GM12878 (cell line): Measurements from ENCODE around the gene VGLL4. TPM values are rescaled to one million over a fixed set of nuclear protein-coding genes. Genes with fewer than 3 reads are reported as not detected.

Experiments used
- ATAC-seq: fragments of 200-7000 bp; cut with Tn5 transposase; 3 replicates; pipeline ENCODE4 v1.9.1; 2020; ENCODE audit warnings: mild to moderate bottlenecking, moderate library complexity
- BruUV-seq: library from RNA; stranded (reverse); fragments of 400-500 nt; replicated peaks from 2 replicates; lab custom pipeline; 2021; lab: Mats Ljungman, UMichigan
- CTCF ChIA-PET: fragments of 300-600 bp; sonication (Branson Sonifier 250); formaldehyde crosslinking; extraction: SDS; loops from one replicate; lab custom pipeline; 2021; ENCODE audit warnings: inconsistent platforms; lab: Yijun Ruan, JAX
- POLR2A ChIA-PET: fragments of 350-600 bp; formaldehyde crosslinking; extraction: SDS; loops from one replicate; lab custom pipeline; 2021; ENCODE audit warnings: inconsistent platforms; lab: Charles Lee
- RAD21 ChIA-PET: fragments of 300-600 bp; sonication (Branson Sonifier 250); formaldehyde crosslinking; loops from one replicate; lab custom pipeline; 2023; ENCODE audit warnings: antibody characterized with exemption; ENCODE audit not compliant: unreplicated experiment; lab: Charles Lee
- SMC1A ChIA-PET: fragments of 300-600 bp; sonication (Branson Sonifier 250); formaldehyde crosslinking; loops from one replicate; lab custom pipeline; 2023; ENCODE audit not compliant: unreplicated experiment, uncharacterized antibody; lab: Charles Lee
- DNase-seq: peaks from one replicate; pipeline ENCODE4 v3.0.0-alpha.2; 2011; ENCODE audit warnings: low read depth, low spot score
- FAIRE-seq: peaks from 3 replicates; lab custom pipeline; 2011; peaks lifted over from hg19 to GRCh38; lab: Jason Lieb, UNC
- H2AFZ ChIP-seq: 2 replicates; pipeline ENCODE4 v1.6.0; 2011; ENCODE audit warnings: low read depth, low read length, control low read depth; ENCODE audit not compliant: control insufficient read depth
- H3K27ac ChIP-seq: 2 replicates; pipeline ENCODE4 v1.5.1; 2011; ENCODE audit warnings: control low read depth; ENCODE audit not compliant: control insufficient read depth, insufficient read depth
- H3K27me3 ChIP-seq, 2 experiments: replicated peaks in 1 of 2; 2 replicates each; pipeline versions ENCODE4 v1.6.0 to v1.6.1; 2011; ENCODE audit warnings: low read length in 1 of 2; ENCODE audit not compliant: control insufficient read depth in 2 of 2, insufficient read depth in 2 of 2
- H3K36me3 ChIP-seq, 2 experiments: 2 replicates each; pipeline ENCODE4 v1.5.1; 2011; ENCODE audit warnings: low read length in 1 of 2; ENCODE audit not compliant: control insufficient read depth in 2 of 2, insufficient read depth in 2 of 2
- H3K4me1 ChIP-seq: 2 replicates; pipeline ENCODE4 v1.6.1; 2011; ENCODE audit warnings: mild to moderate bottlenecking, low read length, moderate library complexity, mixed read lengths; ENCODE audit not compliant: control insufficient read depth, insufficient read depth
- H3K4me2 ChIP-seq: 2 replicates; pipeline ENCODE4 v1.6.0; 2011; ENCODE audit warnings: control low read depth; ENCODE audit not compliant: control insufficient read depth, insufficient read depth
- H3K4me3 ChIP-seq: fragments of 200-600 bp; sonication (generic); 2 replicates; pipeline ENCODE4 v1.5.1; 2016
- H3K79me2 ChIP-seq: 2 replicates; pipeline ENCODE4 v1.6.0; 2011; ENCODE audit warnings: low read length; ENCODE audit not compliant: control insufficient read depth, insufficient read depth
- H3K9ac ChIP-seq: 2 replicates; pipeline ENCODE4 v1.8.0; 2011; ENCODE audit warnings: low read length, control low read depth, mixed read lengths; ENCODE audit not compliant: control insufficient read depth, insufficient read depth
- H3K9me3 ChIP-seq: replicated peaks from 3 replicates; pipeline ENCODE4 v1.5.1; 2011; ENCODE audit warnings: mild to moderate bottlenecking, low read length; ENCODE audit not compliant: control insufficient read depth, insufficient read depth
- H4K20me1 ChIP-seq: 2 replicates; pipeline ENCODE4 v1.6.0; 2011; ENCODE audit not compliant: control insufficient read depth, insufficient read depth
- HCFC1 ChIP-seq: fragments of 150-350 bp; IDR thresholded peaks from 2 replicates; pipeline ENCODE4 v1.6.1; 2014; ENCODE audit warnings: low read length
- MEF2B ChIP-seq: fragments of 450-650 bp; IDR thresholded peaks from 2 replicates; pipeline ENCODE4 v1.6.1; 2018; ENCODE audit warnings: mild to moderate bottlenecking, moderate library complexity; ENCODE audit not compliant: partially characterized antibody, poor library complexity, severe bottlenecking
- MXI1 ChIP-seq: fragments of 150-350 bp; IDR thresholded peaks from 2 replicates; pipeline ENCODE4 v1.6.1; 2011; ENCODE audit warnings: low read depth, mild to moderate bottlenecking, inconsistent platforms, low read length, improper control_type of control experiment
- NBN ChIP-seq: fragments of 450-650 bp; IDR thresholded peaks from 2 replicates; pipeline ENCODE4 v1.6.1; 2016
- NR2F1 ChIP-seq: fragments of 450-650 bp; conservative IDR thresholded peaks from 2 replicates; pipeline ENCODE4 v1.6.1; 2017; ENCODE audit warnings: mild to moderate bottlenecking
- SMARCA5 ChIP-seq: fragments of 450-650 bp; IDR thresholded peaks from 2 replicates; pipeline ENCODE4 v1.6.1; 2017; ENCODE audit warnings: mild to moderate bottlenecking
- SREBF1 ChIP-seq: IDR thresholded peaks from 2 replicates; pipeline ENCODE4 v1.6.1; 2012; ENCODE audit warnings: mild to moderate bottlenecking, low read length
- WGBS: methylation state at CpG from one replicate; pipeline ENCODE4 v1.1.6; 2016; ENCODE audit warnings: low lambda C conversion rate; ENCODE audit not compliant: insufficient replicate concordance, insufficient coverage; ENCODE audit errors: missing lambda C conversion rate; 5-methylcytosine and 5-hydroxymethylcytosine counted together
- in situ Hi-C: fragments of 300-500 bp; cut with MboI; formaldehyde crosslinking; loops from 9 replicates; pipeline ENCODE4 v1.14.3; 2018; ENCODE audit warnings: mixed read lengths
- intact Hi-C: fragments of 100-400 bp; cut with micrococcal nuclease; formaldehyde crosslinking; loops from one replicate; pipeline ENCODE4 v1.14.2; 2022; ENCODE audit not compliant: unreplicated experiment
- polyA plus RNA-seq, 11 experiments: library from polyadenylated mRNA; depleted of rRNA in 4 of 11; unstranded in 6 of 11; stranded (reverse) in 5 of 11; fragments of >200 nt; fragmentation: Nextera tagmentation in 4 of 11; fragmentation: Illumina TruSeq in 1 of 11; extraction: Ambion mirVana in 4 of 11; extraction: Trizol in 1 of 11; gene quantifications; 1 replicate in 1 of 11; 2 replicates in 10 of 11; pipeline versions ENCODE4 v1.2.1 to v1.2.3, GENCODE V29; 2011 to 2016; ENCODE audit warnings: inconsistent platforms in 2 of 11, missing spikeins in 2 of 11, low read depth in 1 of 11
- total RNA-seq, 4 experiments: library from RNA; depleted of rRNA in 3 of 4; stranded (reverse); fragments of >200 nt in 3 of 4; fragmentation: Illumina TruSeq in 1 of 4; extraction: Trizol in 1 of 4; gene quantifications; 2 replicates each; pipeline versions ENCODE4 v1.2.1 to v1.2.3, GENCODE V29; 2013 to 2021

The VGLL4 gene
- total and polyA plus RNA-seq, 10 of the 15 experiments (the other 5 are each of a cell fraction or from before 2014, with no cell fraction given): 0.44 to 38.1 (median 16.1) TPM

- RAD21 ChIA-PET: no interaction called here
- no peaks in the 10 kb centered on the region for H3K4me1 ChIP-seq
- WGBS: 92% methylated on average over 14 of the region's 14 CpGs
- H3K9ac ChIP-seq: no peak overlapping the region
- peaks cover 10% of the 10 kb centered on the region for H3K9me3 ChIP-seq
- H3K4me3 ChIP-seq: no peak overlapping the region
- SMC1A ChIA-PET: interaction anchor here (0.6 to 1.4 kb wide), 3 partner anchors 9 to 314 kb away, joined by 3 read pairs; no protein-coding TSS in a partner anchor
- no peak for TF ChIP-seq SREBF1
- no peak for TF ChIP-seq HCFC1
- TF ChIP-seq SMARCA5: no peak
- no peak for TF ChIP-seq NBN
- CTCF ChIA-PET: interaction anchor here (1.1 kb wide), 1 partner anchor 9 kb away, joined by 4 read pairs; no protein-coding TSS in a partner anchor
- no peak overlapping the region for H3K27ac ChIP-seq
- ATAC-seq (no peak), DNase-seq (no peak), FAIRE-seq (no peak)
- H2AFZ ChIP-seq: no peak overlapping the region
- no peak overlapping the region for H3K4me2 ChIP-seq
- H3K79me2 ChIP-seq: peaks cover 51% of the 10 kb centered on the region
- H3K27me3 ChIP-seq: no peaks in the 10 kb centered on the region
- no TSS peak for BruUV-seq
- in situ Hi-C loops: no loop called here
- H4K20me1 ChIP-seq: 0 out of 2 replicates have a peak, but pooled peaks cover 6% of the 10 kb centered on the region
- peaks cover 2 to 7% of the 10 kb centered on the region in 2 experiments for H3K36me3 ChIP-seq
- POLR2A ChIA-PET: no interaction called here
- intact Hi-C loops: no loop called here
Observed at GRCh38 chr3:11592445-11593298, 51.0 kb downstream of the VGLL4 start.

DNA sequence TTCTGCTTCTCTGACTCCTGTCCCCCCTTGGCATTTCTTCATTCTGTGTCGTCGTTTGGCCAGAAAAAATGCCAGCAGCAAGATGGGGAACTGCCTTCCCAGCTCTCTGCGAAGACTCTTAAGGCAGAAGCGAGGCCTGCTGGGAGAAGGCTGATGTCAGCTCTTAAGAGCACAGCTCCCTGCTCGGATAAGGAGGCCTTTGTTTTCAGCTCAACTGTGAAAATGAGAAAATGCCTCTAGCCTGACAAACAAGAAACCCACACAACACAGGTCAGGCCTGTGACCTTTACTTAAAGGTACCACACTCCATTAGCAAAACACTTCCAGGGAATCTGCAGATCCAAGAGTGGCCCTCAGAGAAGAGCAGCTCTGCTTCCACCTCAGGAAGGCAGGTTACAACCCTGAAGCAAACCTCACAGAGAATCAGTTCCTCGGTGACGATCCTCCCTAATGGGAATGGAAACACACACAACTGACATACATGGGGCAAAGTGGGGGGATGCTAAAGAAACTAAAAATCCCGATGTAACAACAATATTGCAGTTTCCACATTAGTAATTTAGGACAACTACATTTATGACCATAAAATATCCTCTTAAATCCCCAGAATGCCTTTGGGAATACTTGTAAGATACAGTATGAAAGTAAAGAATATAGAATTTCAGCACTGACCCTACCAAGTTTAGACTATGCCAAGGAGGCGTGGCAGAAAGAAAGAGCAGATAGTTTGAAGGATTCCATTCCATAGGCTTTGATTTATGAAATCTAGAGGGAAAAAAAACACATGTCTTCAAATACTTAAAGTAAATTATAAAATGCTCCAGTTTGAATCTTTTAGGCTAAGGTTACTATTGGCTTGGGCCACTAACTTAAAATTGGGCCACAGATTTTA lies 52.1 kb downstream of the VGLL4 start:
- H2AFZ ChIP-seq: no peak overlapping the region
- H3K4me2 ChIP-seq: no peak overlapping the region
- DNase-seq (no peak), ATAC-seq (no peak), FAIRE-seq (no peak)
- POLR2A ChIA-PET: no interaction called here
- RAD21 ChIA-PET: no interaction called here
- H3K9ac ChIP-seq: no peak overlapping the region
- WGBS: 88% methylated on average over 9 of the region's 9 CpGs
- no peak overlapping the region for H3K4me3 ChIP-seq
- H3K27me3 ChIP-seq: no peaks in the 10 kb centered on the region
- intact Hi-C loops: no loop called here
- peaks cover 8% of the 10 kb centered on the region; the same call in 1 of the 2 replicates for H4K20me1 ChIP-seq
- no TSS peak for BruUV-seq
- H3K79me2 ChIP-seq: peaks cover 54% of the 10 kb centered on the region
- peaks cover 3 to 9% of the 10 kb centered on the region in 2 experiments for H3K36me3 ChIP-seq
- TF ChIP-seq MXI1: no peak
- peak; percentile 91 for TF ChIP-seq NR2F1
- no peak for TF ChIP-seq MEF2B
- H3K9me3 ChIP-seq: peaks cover 3% of the 10 kb centered on the region
- H3K27ac ChIP-seq: no peak overlapping the region
- no peaks in the 10 kb centered on the region for H3K4me1 ChIP-seq
- CTCF ChIA-PET: interaction anchor here (1.6 kb wide), 1 partner anchor 60 kb away, joined by 3 read pairs; no protein-coding TSS in a partner anchor
- in situ Hi-C loops: no loop called here
- SMC1A ChIA-PET: interaction anchor here (0.6 to 1.5 kb wide), 2 partner anchors 59 to 312 kb away, joined by 3 read pairs; no protein-coding TSS in a partner anchor
